Loucy (cell line): ENCODE results near the gene DDN.

Experiments used
- H2AFZ ChIP-seq: fragments of 200-600 bp; sonication (generic); 2 replicates; pipeline ENCODE4 v1.6.0; 2016; ENCODE audit warnings: antibody characterized with exemption, mild to moderate bottlenecking, low read length, moderate library complexity
- H3F3A ChIP-seq: fragments of 200-600 bp; 2 replicates; pipeline ENCODE4 v1.6.0; 2016; ENCODE audit warnings: antibody characterized with exemption, low read depth, mild to moderate bottlenecking
- H3K27me3 ChIP-seq: fragments of 200-600 bp; sonication (generic); 2 replicates; pipeline ENCODE4 v1.6.1; 2014; ENCODE audit warnings: low read length, mild to moderate bottlenecking; ENCODE audit not compliant: insufficient read depth, poor library complexity, severe bottlenecking
- H3K36me3 ChIP-seq: fragments of 200-600 bp; sonication (generic); 2 replicates; pipeline ENCODE4 v1.6.1; 2016; ENCODE audit warnings: low read length; ENCODE audit not compliant: insufficient read depth
- H3K4me1 ChIP-seq: fragments of 200-600 bp; sonication (generic); 2 replicates; pipeline ENCODE4 v1.5.1; 2014; ENCODE audit warnings: low read length, mild to moderate bottlenecking; ENCODE audit not compliant: insufficient read depth, poor library complexity, severe bottlenecking
- H3K4me2 ChIP-seq: fragments of 200-600 bp; sonication (generic); 2 replicates; pipeline ENCODE4 v1.6.0; 2014; ENCODE audit warnings: antibody characterized with exemption, low read length, low read depth, mild to moderate bottlenecking; ENCODE audit not compliant: poor library complexity, severe bottlenecking
- H3K4me3 ChIP-seq: fragments of 200-600 bp; sonication (generic); 2 replicates; pipeline ENCODE4 v1.5.1; 2014; ENCODE audit warnings: low read length, mild to moderate bottlenecking, mixed read lengths; ENCODE audit not compliant: poor library complexity, severe bottlenecking
- H3K79me2 ChIP-seq: fragments of 200-600 bp; sonication (generic); 2 replicates; pipeline ENCODE4 v1.6.1; 2014; ENCODE audit warnings: low read length; ENCODE audit not compliant: insufficient read depth
- H3K9ac ChIP-seq: fragments of 200-600 bp; sonication (generic); 2 replicates; pipeline ENCODE4 v1.6.0; 2014; ENCODE audit warnings: mild to moderate bottlenecking, low read depth, low read length, moderate library complexity; ENCODE audit not compliant: poor library complexity, severe bottlenecking
- H3K9me2 ChIP-seq: fragments of 200-600 bp; sonication (generic); replicated peaks from 2 replicates; pipeline ENCODE4 v1.6.1; 2016; ENCODE audit warnings: low read depth, low read length, mixed read lengths
- H3K9me3 ChIP-seq: fragments of 200-600 bp; sonication (generic); 2 replicates; pipeline ENCODE4 v1.6.1; 2014; ENCODE audit warnings: mild to moderate bottlenecking, antibody characterized with exemption, low read length, low read depth; ENCODE audit not compliant: insufficient read depth
- H4K20me1 ChIP-seq: fragments of 200-600 bp; sonication (generic); 2 replicates; pipeline ENCODE4 v1.6.0; 2014; ENCODE audit warnings: antibody characterized with exemption, low read length, mild to moderate bottlenecking; ENCODE audit not compliant: insufficient read depth, poor library complexity, severe bottlenecking
- CTCF ChIP-seq: fragments of 200-600 bp; sonication (generic); conservative IDR thresholded peaks from 2 replicates; pipeline ENCODE4 v1.5.1; 2014; ENCODE audit warnings: mild to moderate bottlenecking, antibody characterized with exemption, low read length
- EZH2phosphoT487 ChIP-seq: fragments of 200-600 bp; IDR thresholded peaks from 2 replicates; pipeline ENCODE4 v1.6.1; 2018; ENCODE audit warnings: antibody characterized with exemption, mild to moderate bottlenecking, moderate library complexity, borderline replicate concordance

DDN gene

GRCh38 chr12:48998497-48999353 lies 450 bp downstream of the DDN start:
- Histone ChIP-seq H3K4me1 (peaks cover 8% of the 10 kb centered on the region), H3K36me3 (no peaks in the 10 kb centered on the region; the same call in 1 of the 2 replicates), H4K20me1 (no peaks in the 10 kb centered on the region), H3K4me3 (peak overlapping the region; percentile 4), H3K27me3 (no peaks in the 10 kb centered on the region), H3K9ac (no peak overlapping the region), H3F3A (no peaks in the 10 kb centered on the region), H3K4me2 (peak overlapping the region; percentile 17), H3K79me2 (no peaks in the 10 kb centered on the region), H3K9me2 (no peaks in the 10 kb centered on the region), H3K9me3 (no peaks in the 10 kb centered on the region), H2AFZ (no peak overlapping the region)
- no peak for TF ChIP-seq CTCF
- TF ChIP-seq EZH2phosphoT487: no peak

- Histone ChIP-seq H3F3A (no peaks in the 10 kb centered on the region), H2AFZ (no peak overlapping the region), H3K9me2 (no peaks in the 10 kb centered on the region), H3K79me2 (no peaks in the 10 kb centered on the region), H3K4me3 (no peak overlapping the region), H3K4me2 (no peak overlapping the region), H4K20me1 (no peaks in the 10 kb centered on the region), H3K27me3 (no peaks in the 10 kb centered on the region), H3K4me1 (peaks cover 8% of the 10 kb centered on the region), H3K36me3 (no peaks in the 10 kb centered on the region; the same call in 1 of the 2 replicates), H3K9ac (no peak overlapping the region), H3K9me3 (no peaks in the 10 kb centered on the region)
- TF ChIP-seq CTCF (no peak), EZH2phosphoT487 (no peak)
Measured at GRCh38 chr12:48997719-48998496, 1.3 kb downstream of the DDN start.

GRCh38 chr12:48996794-48997718 lies 2.1 kb downstream of the DDN start:
- Histone ChIP-seq H3K4me2 (peak overlapping the region; percentile 68), H3K4me3 (peak overlapping the region; percentile 68), H3K4me1 (peaks cover 8% of the 10 kb centered on the region), H3K79me2 (no peaks in the 10 kb centered on the region), H3K9me2 (no peaks in the 10 kb centered on the region), H2AFZ (peak overlapping the region; percentile 84), H4K20me1 (no peaks in the 10 kb centered on the region), H3K9me3 (no peaks in the 10 kb centered on the region), H3K9ac (peak overlapping the region; percentile 41), H3K27me3 (no peaks in the 10 kb centered on the region), H3F3A (no peaks in the 10 kb centered on the region), H3K36me3 (no peaks in the 10 kb centered on the region)
- TF ChIP-seq EZH2phosphoT487: no peak
- peak; percentile 57 for TF ChIP-seq CTCF
